CD4-positive, alpha-beta T cell treated with Interleukin-6 for 4 hours (primary cell): ENCODE data around the gene NLGN1.
"Not testable (repeated sequence)": the region's sequence is repeated elsewhere in the genome, so short reads cannot be mapped to it uniquely, and the experiment has no call there.

Source experiments
- DNase-seq: peaks from one replicate; pipeline ENCODE4 v3.0.0-alpha.2; 2020; ENCODE audit warnings: mixed read lengths

Gene NLGN1

DNA sequence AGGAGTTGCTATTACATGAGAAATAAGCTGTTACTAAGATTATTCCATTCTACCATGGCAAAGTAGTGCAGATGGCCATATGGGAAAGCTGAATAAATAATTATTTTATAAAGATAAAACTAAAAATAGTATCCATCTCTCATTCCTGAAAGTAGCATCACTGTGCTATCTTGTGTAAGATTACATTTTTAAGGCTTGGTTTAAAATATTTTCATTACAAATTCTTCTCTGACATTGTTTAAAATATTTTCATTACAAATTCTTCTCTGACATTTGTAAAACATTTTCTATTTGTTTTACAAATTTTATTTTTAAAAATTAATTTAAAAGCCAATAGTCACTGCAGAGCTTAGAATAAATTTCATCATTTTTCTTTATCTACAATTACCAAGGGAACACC is 796.1 kb downstream of the NLGN1 start:
- DNase-seq = no peak

DNA sequence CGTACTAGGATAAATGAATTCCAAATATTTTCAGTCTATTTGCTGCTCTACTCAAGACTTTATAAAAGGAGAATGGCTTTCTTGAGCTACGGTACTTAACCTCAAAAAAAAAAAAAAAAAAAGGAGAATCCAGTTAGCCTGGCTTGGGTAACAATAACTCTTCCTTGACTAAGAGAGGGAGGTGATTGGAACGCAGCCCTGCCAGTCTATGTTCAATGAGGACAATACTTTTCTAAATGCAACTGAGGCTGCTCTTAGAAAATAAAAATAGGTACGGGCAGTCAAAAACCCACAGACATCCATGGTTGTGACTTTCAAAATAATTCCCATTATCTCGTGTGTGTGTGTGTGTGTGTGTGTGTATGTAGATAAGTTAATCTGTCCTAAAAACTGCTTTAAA is 799.9 kb downstream of the NLGN1 start:
- DNase-seq = no peak

DNA sequence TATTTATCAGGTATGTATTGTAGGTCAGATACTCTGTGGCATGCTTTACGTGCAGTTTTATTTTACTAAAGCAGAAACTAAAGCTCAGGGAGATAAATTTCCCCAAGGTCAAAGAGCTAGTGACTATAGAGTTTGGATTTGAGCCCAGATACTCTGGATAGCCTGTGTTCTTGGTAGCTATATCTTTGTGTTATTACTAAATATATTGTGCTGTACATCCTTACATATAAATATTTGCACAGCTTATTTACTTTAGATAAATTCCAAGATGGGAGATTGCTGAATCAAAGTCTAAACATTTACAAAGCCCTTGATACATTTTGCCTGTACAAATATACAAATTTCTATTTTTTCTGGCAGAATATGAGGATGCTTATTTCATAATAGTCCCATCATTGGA is 800.7 kb downstream of the NLGN1 start:
- DNase-seq = no peak

DNA sequence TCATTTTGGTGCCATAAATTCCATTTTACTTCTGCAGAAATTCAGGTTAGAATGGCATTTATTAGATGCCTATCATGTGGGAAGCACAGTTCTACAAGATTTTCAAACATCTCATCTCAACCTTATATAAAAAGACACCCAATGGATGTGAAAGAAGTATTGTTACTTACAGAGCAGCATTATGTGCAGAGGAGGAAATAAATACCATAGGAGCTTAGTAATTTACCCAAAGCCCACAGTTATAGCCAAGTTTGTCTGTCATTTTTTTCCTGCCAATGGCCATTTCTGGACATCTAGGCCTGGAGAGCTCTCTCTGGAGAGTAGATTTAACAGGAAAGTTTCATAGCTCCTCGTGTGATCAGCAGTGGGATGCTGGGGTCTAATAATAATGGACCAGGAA is 802.2 kb downstream of the NLGN1 start:
- DNase-seq = no peak

DNA sequence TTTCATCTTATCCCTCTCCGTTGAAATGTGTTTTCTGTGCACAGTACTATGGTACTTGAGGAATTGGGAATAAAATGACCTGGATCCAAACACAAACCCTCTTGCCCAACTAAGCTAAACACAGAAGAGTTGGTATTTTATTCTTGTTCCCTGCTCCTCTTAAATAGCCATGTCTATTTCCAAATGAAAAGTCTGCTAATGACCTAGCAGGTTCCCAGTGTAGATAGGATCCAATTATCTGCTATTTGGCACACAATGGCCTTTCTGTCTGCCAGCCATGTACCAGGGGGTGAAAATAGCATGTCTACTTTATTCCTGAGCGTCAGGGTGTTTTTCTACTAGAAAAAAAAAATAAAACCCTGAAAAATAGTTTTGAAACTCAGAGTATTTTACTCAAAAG is 804.6 kb downstream of the NLGN1 start:
- no peak for DNase-seq

DNA sequence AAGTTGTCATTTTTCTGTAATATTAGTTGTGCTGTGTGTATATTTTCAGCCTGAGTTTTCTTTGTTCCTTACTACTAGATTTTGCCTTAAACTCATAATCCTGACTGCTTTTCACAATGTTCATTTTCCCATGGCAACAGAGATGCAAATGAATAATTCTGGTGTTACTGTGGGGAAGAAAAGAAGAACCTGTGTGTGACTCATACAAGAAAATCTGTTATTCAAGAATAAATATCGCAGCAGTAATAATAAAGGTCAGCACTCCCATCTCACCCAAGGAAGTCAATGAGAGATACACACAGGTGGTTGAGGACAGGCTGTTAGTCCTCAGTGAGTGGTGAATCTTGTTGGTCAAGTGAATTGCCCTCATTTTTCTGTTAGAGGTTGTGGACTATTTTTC is 805.0 kb downstream of the NLGN1 start:
- no peak for DNase-seq

DNA sequence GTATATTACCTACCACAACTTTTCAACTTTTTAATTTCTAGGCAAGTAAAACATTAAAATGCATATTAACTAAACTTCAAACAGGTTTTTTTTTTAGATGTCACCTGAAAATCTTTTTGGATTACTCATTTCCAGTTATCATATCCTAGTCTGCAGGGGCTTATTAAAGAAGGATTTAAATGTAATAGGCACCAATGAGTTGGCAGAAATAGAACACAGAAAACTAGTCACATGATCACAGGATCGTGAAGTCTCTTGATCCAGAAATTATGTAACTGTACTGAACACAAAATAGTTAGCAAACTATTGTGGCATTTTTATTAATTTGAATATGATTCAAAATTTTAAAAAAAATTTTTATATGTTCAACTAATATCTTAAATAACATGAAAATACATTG is 807.2 kb downstream of the NLGN1 start:
- DNase-seq = no peak

DNA sequence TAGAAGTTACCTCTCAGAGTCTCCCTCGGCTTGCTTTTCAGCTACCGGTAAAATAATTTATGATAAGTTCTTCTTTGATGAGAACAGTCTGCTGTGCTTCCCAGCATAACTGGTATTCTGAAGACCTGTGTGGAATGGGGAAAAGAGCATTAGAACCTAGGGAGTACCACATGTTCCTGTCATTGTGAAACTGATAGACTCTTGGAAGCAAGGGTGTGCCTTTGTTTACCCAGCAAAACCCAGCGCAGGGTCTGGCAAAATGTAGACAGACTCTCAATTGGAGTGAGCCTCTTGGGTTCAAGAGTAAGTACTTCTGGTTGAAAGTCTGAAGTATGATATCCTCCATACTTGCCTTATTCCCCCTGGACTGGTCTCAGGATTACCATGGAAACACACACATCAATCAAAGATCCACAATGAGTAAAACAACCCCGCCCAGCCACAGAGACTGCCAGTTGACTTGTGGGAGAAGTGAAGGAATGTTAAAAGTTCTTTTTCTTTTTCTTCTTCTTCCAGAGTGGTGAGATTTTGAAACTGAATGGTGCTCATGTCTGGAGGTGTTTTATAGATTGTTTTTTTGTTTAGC is 809.2 kb downstream of the NLGN1 start:
- no peak for DNase-seq

DNA sequence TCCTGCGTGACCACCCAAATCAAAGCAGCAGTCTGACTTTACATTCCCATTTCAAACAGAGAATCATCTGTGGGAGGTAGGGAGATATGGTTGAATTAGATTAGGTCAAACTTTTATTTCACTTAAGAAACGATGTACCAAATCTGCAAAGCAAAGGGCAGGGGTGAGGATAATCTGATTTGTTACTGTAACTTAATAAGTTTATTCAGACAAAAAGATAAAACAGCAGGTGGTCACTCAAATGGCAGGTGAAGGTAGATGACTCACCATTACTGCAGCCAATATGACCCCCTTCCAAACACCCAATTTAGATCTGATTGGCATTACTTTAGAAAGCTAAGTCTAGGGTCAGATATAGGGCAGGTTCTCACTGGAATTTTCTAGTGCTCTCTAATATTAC is 810.6 kb downstream of the NLGN1 start:
- no peak for DNase-seq

DNA sequence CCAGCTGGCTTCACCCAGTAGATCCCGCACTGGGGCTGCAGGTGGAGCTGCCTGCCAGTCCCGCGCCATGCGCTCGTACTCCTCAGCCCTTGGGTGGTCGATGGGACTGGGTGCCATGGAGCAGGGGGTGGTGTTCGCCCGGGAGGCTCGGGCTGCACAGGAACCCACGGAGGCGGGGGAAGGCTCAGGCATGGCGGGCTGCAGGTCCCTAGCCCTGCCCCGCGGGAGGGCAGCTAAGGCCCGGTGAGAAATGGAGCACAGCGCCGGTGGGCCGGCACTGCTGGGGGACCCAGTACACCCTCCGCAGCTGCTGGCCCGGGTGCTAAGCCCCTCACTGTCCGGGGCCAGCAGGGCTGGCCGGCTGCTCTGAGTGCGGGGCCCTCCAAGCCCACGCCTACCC is 814.4 kb downstream of the NLGN1 start:
- DNase-seq = not testable (repeated sequence)

DNA sequence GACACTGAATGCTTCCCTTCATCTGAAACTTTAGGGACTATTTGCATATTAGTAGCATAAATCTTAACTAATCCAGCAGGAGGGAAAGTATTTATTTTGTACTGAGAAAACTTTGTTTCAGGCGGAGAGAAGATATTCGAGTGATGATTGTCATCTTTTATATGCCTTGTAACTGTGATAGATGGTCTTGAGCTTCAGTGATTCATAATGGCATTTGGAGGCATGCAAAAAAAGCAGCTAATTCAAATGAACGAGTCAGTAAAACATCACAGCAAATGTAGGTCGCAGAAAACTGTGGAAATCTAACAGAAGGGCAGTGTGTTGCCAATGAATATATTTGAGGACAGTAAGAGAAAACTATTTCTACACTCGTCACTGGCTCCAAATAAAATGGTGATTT is 817.9 kb downstream of the NLGN1 start:
- DNase-seq = no peak

DNA sequence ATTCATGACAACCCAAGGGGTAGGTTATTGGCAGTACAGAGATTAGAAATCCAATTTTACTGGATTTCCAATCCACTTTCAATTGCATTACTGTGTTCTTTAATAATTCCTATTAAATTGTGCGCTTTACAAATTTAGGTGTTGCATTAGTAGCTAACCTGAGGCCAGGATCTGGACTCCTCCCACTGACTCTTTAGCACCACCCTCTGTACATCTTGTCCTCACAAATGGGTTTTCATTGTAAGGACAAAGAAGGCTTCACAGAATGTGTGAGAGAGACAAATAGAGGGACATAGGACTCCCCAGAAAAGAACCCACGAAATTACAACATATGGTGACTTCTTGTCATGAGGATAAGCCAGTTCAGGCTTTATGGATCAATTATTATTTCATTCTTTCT is 818.5 kb downstream of the NLGN1 start:
- DNase-seq = no peak

DNA sequence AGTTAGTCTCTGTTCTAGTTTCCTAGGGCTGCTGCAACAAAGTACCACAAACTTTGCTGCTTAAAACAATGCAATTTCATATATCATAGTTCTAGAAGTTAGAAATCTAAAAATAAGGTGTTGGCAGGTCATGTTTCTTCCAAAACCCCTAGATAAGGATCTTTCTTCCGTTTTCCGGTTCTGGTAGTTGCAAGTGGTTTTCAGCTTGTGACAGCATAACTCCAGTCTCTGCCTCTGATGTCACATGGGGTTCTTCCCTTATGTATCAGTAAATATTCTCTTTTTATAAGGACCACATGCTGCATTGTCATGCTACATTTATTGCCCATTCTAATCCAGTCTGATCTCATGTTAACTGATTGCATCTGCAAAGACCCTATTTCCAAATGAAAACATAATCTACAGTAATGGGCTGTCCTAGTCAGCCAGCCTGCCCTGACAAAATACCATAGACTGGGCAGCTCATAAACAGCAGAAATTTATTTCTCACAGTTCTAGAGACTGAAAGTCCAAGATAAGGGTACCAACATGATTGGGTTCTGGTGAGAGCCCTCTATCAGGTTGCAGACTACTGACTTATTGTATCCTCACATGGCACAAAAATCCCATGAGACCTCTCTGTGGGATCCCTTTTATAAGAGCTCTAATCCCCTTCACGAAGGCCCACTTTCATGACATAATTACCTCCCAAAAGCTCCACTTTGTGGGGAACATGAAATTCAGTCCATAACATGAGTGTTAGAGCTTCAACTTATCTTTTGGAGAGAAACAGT is 819.6 kb downstream of the NLGN1 start:
- no peak for DNase-seq

DNA sequence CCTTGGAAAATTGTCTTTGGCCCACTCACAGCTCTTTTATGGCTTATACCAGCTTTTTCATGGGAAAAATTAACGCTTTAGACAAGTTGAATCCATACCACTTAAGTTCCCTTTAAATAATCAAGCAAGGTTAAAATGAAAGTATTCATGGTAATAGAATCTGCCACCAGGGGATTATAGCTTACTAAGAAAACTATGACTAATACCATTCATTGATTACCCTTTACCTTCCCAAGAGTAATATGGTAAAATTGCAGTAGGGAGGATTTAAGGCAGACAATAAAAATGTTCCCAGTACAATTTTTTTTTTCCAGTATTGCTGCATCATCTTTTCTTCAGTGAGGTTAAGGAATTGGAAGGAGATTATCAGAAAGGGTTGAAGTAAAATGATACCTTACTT is 820.5 kb downstream of the NLGN1 start:
- DNase-seq = no peak

DNA sequence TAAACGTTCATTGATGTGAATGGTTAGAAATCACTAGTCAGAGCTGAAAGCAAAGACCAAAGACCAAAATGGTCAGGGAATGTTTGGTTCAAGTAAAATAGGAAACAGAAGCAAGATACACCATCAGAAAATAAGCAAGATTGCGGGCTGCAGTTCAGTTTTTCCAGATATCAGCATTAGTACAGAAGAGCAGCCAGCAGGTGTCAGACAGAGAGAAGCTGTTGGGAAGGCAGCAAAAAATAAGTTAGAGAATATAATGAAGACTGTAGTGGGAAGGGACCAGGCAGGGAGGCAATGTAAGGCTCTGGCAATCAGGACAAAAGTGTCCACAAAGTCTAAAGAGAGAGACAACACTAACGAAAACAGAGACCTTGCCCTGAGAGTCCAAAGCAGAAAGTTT is 822.2 kb downstream of the NLGN1 start:
- no peak for DNase-seq

DNA sequence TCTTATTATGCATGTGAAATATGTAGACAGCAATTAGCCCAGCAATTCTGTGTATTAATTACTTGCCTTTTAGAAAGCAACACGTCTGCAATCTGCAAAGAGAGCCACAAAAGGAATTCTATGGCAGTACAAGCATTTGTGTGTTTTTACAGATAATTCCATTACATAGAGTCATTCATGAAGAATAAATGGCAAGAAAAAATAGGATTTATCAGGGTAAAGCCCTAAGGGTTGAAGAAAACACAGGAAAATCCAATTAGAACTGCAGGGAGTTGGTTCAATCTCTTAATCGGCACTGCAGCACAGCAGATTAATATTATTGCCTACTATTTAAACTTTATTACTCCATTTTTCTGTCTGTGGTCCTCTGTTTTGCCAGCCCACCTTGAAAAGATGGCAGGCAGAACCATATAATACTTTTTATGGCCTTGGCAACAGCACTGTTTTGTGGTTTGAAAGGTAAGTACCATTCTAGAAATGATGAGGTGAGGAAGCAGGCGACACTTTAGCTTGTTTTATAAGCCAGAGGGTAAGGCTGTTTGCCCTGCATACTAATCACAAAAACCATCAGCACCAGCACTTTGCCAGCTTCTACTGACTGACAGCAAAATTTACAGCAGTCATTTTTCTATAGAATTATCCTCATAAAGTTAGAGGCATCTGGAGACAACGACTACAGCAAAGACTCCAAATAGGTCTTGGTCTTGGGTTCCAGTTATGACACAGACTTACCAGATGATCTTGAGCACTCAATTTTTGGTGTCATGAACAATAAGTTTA is 823.4 kb downstream of the NLGN1 start:
- no peak for DNase-seq

DNA sequence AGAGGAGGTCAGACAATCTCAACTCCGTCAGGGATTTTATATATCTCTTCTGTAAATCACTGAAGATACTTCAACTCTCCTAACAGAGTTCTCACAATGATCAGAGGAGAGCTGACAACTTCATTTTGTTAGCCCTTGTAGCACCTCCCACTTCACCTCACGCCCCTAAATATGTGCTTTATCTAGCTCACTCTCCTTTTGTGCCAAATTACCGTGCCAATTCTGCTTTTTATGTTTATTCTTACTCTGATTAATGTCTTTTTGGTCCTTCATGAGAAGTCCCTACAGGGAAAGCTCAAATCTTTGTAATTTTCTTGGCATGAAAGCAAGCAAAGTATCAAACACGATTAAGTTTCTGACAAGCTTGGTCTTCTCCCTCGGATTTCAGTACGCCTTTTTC is 825.5 kb downstream of the NLGN1 start:
- DNase-seq = no peak

DNA sequence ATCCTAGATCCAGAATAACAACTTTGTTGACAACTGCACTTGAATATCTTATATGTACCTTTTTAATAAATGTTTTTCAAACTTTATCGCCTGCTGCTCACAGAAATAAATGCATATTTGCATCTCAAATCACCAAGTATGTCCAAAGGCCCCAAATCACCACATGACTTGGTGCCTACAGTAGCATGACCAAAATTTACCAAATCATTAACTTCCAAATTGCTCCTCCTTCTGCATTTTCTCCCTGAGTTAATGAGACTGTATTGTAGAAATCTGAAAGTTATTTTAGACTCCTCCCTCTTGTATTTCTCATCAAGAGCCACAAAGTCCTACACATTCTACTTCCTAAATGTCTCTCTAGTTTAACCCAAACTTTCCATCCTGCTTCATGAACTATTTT is 826.1 kb downstream of the NLGN1 start:
- DNase-seq = no peak

DNA sequence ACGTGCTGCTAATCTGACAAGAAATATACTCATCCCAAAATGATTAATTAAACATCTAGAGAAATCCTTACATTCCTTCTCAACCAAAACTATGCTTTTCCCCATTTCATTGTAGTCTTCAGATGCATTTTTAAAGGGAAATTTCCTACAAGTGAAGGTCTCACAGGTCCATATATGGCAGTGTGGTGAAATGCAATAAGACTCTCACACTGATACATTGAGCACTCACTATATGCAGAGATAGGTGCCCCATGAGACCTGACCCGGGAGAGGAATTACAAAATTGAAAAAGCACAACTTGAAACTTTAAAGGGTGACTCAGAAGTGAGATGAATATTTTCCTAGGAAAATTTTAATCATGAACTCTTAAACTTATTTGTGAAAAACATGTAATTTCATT is 832.4 kb downstream of the NLGN1 start:
- no peak for DNase-seq

DNA sequence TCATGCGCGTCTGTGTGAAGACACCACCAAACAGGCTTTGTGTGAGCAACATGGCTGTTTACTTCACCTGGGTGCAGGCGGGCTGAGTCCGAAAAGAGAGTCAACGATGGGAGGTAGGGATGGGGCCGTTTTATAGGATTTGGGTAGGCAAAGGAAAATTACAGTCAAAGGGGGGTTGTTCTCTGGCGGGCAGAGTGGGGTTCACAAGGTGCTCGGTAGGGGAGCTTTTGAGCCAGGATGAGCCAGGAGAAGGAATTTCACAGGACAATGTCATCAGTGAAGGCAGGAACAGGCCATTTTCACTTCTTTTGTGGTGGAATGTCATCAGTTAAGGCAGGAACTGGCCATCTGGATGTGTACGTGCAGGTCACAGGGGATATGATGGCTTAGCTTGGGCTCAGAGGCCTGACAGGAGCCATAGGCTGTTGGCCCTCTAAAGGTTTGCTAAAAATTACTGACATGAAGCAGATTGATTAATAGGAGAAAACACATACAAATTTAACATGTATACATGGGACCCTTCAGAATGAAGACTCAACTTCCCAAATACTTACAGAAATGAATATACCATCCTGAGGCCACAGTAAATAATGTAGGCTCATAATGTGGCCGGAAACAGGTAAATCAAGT is 834.6 kb downstream of the NLGN1 start:
- not testable (repeated sequence) for DNase-seq

DNA sequence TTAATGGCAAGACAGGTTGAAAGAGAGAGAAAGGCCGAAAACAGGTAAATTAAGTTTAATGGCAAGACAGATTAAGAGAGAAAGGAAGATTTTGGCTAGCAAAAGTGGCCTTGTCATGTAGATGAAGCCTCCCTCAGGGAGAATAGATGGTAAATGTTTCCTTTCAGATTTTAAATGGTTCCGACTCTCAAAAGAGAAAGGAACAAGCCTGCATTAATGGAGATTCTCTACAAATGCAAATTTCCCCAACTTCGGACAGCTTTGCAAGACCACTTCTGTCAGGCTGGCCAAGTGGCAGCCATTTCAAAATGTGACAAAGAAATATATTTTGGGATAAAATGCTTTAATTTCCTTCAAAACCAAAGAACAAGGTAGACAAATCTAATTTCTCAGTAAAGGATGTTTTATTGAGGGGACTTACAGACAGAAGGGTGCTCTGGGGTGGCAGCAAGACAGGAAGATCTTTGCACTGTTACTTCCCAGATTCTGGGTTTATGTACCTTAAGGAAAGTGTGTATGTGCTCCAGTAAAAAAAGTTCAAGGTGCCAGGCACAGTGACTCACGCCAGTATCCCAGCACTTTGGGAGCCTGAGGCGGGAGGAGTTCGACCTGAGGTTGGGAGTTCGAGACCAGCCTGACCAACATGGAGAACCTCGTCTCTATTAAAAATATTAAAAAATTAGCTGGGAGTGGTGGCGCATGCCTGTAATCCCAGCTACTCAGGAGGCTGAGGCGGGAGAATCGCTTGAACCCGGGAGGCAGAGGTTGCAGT is 835.3 kb downstream of the NLGN1 start:
- DNase-seq = no peak

DNA sequence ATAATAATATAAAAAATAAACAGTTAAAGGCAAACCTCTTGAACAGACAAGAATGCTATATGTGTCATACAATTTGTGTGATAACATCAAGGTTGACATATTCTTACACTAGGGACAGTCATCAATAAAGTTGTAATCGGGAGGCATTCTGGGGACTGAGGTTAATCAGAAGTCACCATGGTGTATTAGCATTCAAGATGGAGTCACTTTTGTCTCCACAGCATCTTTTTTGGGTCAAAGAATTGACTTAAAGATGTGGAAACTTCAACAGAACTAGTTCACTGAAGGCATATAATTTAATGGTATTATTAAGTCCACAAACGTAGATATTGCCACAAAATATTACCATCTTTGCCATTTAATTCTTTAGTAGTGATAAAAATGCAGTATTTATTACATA is 836.0 kb downstream of the NLGN1 start:
- DNase-seq = no peak
